Choroid plexus epithelial cell (primary cell): ENCODE data around the gene MAP3K8.
A peak's percentile ranks its signal among the peaks of the same experiment; 100 is the strongest.
"Not testable (repeated sequence)": the region's sequence is repeated elsewhere in the genome, so short reads cannot be mapped to it uniquely, and the experiment has no call there.

Experiments used
- DNase-seq: peaks from one replicate; pipeline ENCODE4 v3.0.0-alpha.2; 2010; ENCODE audit warnings: low read depth
- H3K4me3 ChIP-seq: 2 replicates; pipeline ENCODE4 v1.5.1; 2011; ENCODE audit warnings: low read depth, mild to moderate bottlenecking, control low read depth, low read length, moderate library complexity
- CTCF ChIP-seq: conservative IDR thresholded peaks from 2 replicates; pipeline ENCODE4 v1.5.1; 2011; ENCODE audit warnings: low read depth, mild to moderate bottlenecking, control low read depth, inconsistent platforms, low read length, moderate library complexity

Gene MAP3K8

GRCh38 chr10:30432622-30433305 lies 1.2 kb upstream of the MAP3K8 start:
- no peak for DNase-seq
- TF ChIP-seq CTCF: no peak
- peak overlapping the region; percentile 95 for H3K4me3 ChIP-seq

- peak; percentile 88 for DNase-seq
- TF ChIP-seq CTCF: no peak
- peak overlapping the region; percentile 95 for H3K4me3 ChIP-seq
Observed at GRCh38 chr10:30433306-30433729, 666 bp upstream of the MAP3K8 start.

GRCh38 chr10:30434273-30435072 lies 489 bp downstream of the MAP3K8 start:
- no peak for TF ChIP-seq CTCF
- peak overlapping the region; percentile 95 for H3K4me3 ChIP-seq
- DNase-seq: peak; percentile 96

- H3K4me3 ChIP-seq: peak overlapping the region; percentile 95
- TF ChIP-seq CTCF: no peak
- DNase-seq: peak; percentile 58
Observed at GRCh38 chr10:30435073-30435422, 1.1 kb downstream of the MAP3K8 start.

GRCh38 chr10:30435499-30436167 lies 1.6 kb downstream of the MAP3K8 start:
- DNase-seq: not testable (repeated sequence)
- peak overlapping the region; percentile 95 for H3K4me3 ChIP-seq

- peak overlapping the region; percentile 95 for H3K4me3 ChIP-seq
- DNase-seq: peak; percentile 74
- TF ChIP-seq CTCF: no peak
Observed at GRCh38 chr10:30436191-30436611, 2.2 kb downstream of the MAP3K8 start.

- DNase-seq: peak; percentile 31
- H3K4me3 ChIP-seq: peak overlapping the region; percentile 95
- TF ChIP-seq CTCF: no peak
Observed at GRCh38 chr10:30436671-30437030, 2.7 kb downstream of the MAP3K8 start.
